Common myeloid progenitor, CD34-positive (primary cell): ENCODE results near the gene KLHL26.

Experiments
- CTCF ChIA-PET: fragments of 350-600 bp; sonication (Branson Sonifier 250); formaldehyde crosslinking; loops from one replicate; lab custom pipeline; 2021; ENCODE audit warnings: antibody characterized with exemption; lab: Charles Lee
- POLR2A ChIA-PET: fragments of 350-600 bp; sonication (Branson Sonifier 250); formaldehyde crosslinking; loops from one replicate; lab custom pipeline; 2021; ENCODE audit warnings: antibody characterized with exemption; lab: Charles Lee
- DNase-seq, 3 donors: peaks; one replicate each; pipeline versions ENCODE4 v3.0.0 to v3.0.0-alpha.2; 2013
- H3K27ac ChIP-seq, 2 experiments: 1 replicate in 1 of 2; 2 replicates in 1 of 2; pipeline ENCODE4 v1.7.0; 2013; ENCODE audit warnings: inconsistent platforms in 2 of 2, low read length in 2 of 2, mild to moderate bottlenecking in 2 of 2, low read depth in 1 of 2, moderate library complexity in 1 of 2; ENCODE audit not compliant: severe bottlenecking in 2 of 2, insufficient read depth in 1 of 2, poor library complexity in 1 of 2
- H3K27me3 ChIP-seq, 5 experiments: replicated peaks in 2 of 5; 1 replicate in 3 of 5; 2 replicates in 2 of 5; pipeline versions ENCODE4 v1.6.1 to v1.7.0; 2013; ENCODE audit warnings: low read length in 4 of 5, mild to moderate bottlenecking in 2 of 5, moderate library complexity in 2 of 5, inconsistent platforms in 1 of 5; ENCODE audit not compliant: insufficient read depth in 5 of 5, control insufficient read depth in 4 of 5
- H3K36me3 ChIP-seq, 4 experiments: 1 replicate in 2 of 4; 2 replicates in 2 of 4; pipeline versions ENCODE4 v1.6.1 to v1.7.0; 2013; ENCODE audit warnings: low read length in 3 of 4, control low read depth in 1 of 4, mild to moderate bottlenecking in 1 of 4; ENCODE audit not compliant: control insufficient read depth in 4 of 4, insufficient read depth in 4 of 4
- H3K4me1 ChIP-seq, 4 experiments: 1 replicate in 3 of 4; 2 replicates in 1 of 4; pipeline versions ENCODE4 v1.6.1 to v1.7.1; 2013; ENCODE audit warnings: low read length in 3 of 4, mild to moderate bottlenecking in 3 of 4, control low read depth in 1 of 4, inconsistent platforms in 1 of 4, moderate library complexity in 1 of 4; ENCODE audit not compliant: control insufficient read depth in 4 of 4, insufficient read depth in 4 of 4; ENCODE audit errors: control extremely low read depth in 1 of 4
- H3K4me3 ChIP-seq, 7 experiments: 1 replicate in 4 of 7; 2 replicates in 3 of 7; pipeline versions ENCODE4 v1.5.1 to v1.7.0; 2013; ENCODE audit warnings: mild to moderate bottlenecking in 7 of 7, low read length in 6 of 7, moderate library complexity in 6 of 7, inconsistent platforms in 2 of 7, low read depth in 2 of 7, control low read depth in 1 of 7; ENCODE audit not compliant: insufficient read depth in 4 of 7, control insufficient read depth in 1 of 7; ENCODE audit errors: extremely low read depth in 1 of 7
- H3K9me3 ChIP-seq, 5 experiments: 1 replicate in 4 of 5; 2 replicates in 1 of 5; pipeline versions ENCODE4 v1.6.1 to v1.7.1; 2013; ENCODE audit warnings: low read length in 4 of 5, mild to moderate bottlenecking in 2 of 5, inconsistent platforms in 1 of 5, low read depth in 1 of 5, moderate library complexity in 1 of 5; ENCODE audit not compliant: control insufficient read depth in 4 of 5, insufficient read depth in 2 of 5; ENCODE audit errors: control extremely low read depth in 1 of 5
- WGBS: methylation state at CpG from one replicate; pipeline ENCODE4 v1.1.5; 2013; ENCODE audit not compliant: insufficient coverage; 5-methylcytosine and 5-hydroxymethylcytosine counted together

Gene KLHL26

DNA sequence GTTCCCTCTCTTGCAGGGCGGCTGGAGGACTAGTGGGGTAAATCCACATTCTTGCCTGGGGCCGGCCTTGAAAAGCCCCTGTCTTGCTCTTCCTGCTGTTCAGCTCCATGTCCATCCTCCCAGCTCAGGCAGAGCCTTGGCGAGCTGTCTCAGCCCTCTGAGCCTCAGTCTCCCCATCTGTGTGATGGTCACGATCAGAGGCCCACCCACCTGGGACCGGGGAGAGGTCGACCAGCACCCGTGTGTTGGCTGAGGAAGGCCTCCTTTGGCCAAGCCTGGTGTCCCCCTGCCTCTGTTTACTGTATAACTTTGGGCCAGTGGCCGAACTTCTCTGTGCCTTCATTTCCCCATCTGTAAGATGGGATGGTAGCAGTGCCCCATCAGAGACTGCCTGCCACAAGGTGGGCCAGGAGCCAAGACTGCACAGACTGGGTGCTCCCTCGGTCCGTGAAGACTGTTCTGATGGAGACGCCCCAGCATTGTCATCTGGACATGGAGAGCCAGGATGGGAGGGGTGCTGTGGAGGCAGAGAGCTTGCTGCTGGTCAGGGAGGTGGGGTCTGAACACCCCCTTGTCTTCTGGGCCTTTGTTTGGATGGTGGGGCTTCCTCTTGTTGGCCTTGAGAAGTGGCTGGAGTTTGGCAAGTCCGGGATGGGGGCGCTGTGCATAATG lies 18.5 kb downstream of the KLHL26 start:
- CTCF ChIA-PET, result interaction anchor here (1.0 kb wide), 1 partner anchor 21 kb away, joined by 5 read pairs; no protein-coding TSS in a partner anchor
- WGBS, result over 99% methylated on average over 13 of the region's 13 CpGs

DNA sequence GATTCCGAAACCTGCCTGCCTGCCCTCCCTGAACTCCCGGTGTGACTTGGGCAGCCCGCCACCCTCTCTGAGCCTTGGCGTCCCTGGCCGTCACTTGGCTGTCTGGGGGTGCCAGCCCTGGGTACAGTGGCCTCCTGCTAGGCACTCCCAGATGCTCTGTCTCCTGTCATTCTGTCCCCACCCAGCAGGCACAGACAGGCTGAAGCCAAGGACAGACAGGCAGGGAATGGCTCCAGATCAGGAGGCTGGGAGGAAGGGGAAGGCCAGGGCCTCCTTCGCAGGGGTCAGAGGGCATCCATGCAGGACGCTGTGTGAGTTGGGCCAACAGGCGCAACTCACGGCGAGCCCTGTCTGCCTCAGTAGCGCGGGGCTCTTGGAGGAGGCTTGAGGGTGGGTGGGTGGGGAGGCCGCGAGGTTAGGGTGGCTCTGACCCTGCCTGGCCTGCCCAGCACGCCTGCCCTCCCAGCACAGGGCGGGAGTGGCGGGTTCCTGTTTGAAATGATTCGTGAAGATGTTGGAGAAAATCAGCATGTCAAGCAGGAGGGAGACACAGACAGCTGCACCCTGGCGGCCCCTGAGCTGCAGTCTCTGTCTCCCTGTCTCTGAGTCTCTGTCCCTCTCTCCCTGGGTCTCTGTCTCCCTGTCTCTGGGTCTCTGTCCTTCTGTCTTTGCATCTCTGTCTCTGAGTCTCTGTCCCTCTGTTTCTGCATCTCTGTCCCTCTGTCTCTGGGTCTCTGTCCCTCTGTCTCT lies 19.7 kb downstream of the KLHL26 start:
- ChIA-PET POLR2A (no interaction called here), CTCF (no interaction called here)
- Histone ChIP-seq H3K4me1 (peaks cover 3 to 25% (median 12%) of the 10 kb centered on the region in 4 experiments), H3K27me3 (no peaks in the 10 kb centered on the region), H3K27ac (no peak overlapping the region), H3K4me3 (no peak overlapping the region), H3K9me3 (no peaks in the 10 kb centered on the region), H3K36me3 (no peaks in the 10 kb centered on the region)
- 82% methylated on average over 10 of the region's 19 CpGs for WGBS
- no peak for DNase-seq

More for the DNA sequence above, 18.5 kb downstream of the KLHL26 start:
- POLR2A ChIA-PET, result no interaction called here
- no peaks in the 10 kb centered on the region for H3K9me3 ChIP-seq
- peaks cover 3 to 28% (median 16%) of the 10 kb centered on the region in 4 experiments for H3K4me1 ChIP-seq
- no peak overlapping the region for H3K4me3 ChIP-seq
- no peak overlapping the region for H3K27ac ChIP-seq
- no peaks in the 10 kb centered on the region for H3K27me3 ChIP-seq
- H3K36me3 ChIP-seq, result peaks cover 0 to 5% (median 0%) of the 10 kb centered on the region in 4 experiments
- no peak for DNase-seq

DNA sequence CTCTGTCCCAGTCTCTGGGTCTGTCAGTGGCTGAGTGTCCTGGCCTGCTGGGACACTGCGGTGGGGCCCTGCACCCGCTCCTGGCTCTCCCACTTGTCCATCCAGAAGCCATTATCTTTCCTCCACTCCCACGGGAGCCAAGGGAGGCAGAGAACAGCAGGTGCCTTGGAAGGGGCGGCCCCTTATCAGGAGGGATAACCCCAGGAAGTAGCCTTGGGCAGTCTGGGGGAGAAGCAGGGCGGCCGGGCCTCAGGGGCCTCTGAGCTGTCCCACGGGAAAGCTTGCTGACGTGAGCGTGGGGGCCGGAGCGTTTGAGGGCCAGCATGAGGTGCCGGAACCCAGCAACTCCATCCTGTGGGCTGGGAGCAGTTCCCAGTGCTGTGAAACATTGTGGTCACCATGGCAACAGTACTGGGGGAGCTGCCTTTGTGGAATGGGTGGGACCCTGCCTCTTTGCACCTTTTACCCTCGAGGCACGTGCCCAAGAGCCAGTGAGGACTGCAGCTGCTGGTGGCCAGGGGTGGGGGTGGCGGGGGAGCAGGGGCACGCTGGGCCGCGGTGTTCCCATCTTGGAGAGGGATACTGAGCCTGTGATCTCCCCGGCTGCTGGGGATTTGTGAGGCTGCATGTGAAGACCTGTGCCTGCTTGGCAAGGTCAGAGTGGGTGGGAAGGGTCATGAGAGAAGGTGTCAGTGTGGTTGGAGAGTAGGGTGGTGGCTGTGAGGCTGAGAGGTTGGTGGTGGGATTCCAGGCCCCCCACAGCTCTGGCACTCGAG lies 20.9 kb downstream of the KLHL26 start:
- H3K4me3 ChIP-seq, result no peak overlapping the region
- H3K27me3 ChIP-seq, result no peaks in the 10 kb centered on the region
- H3K9me3 ChIP-seq, result no peaks in the 10 kb centered on the region
- CTCF ChIA-PET, result no interaction called here
- 89% methylated on average over 16 of the region's 20 CpGs for WGBS
- no peaks in the 10 kb centered on the region for H3K36me3 ChIP-seq
- POLR2A ChIA-PET, result no interaction called here
- DNase-seq, result no peak
- H3K27ac ChIP-seq, result no peak overlapping the region
- H3K4me1 ChIP-seq, result peaks cover 3 to 25% (median 12%) of the 10 kb centered on the region in 4 experiments

DNA sequence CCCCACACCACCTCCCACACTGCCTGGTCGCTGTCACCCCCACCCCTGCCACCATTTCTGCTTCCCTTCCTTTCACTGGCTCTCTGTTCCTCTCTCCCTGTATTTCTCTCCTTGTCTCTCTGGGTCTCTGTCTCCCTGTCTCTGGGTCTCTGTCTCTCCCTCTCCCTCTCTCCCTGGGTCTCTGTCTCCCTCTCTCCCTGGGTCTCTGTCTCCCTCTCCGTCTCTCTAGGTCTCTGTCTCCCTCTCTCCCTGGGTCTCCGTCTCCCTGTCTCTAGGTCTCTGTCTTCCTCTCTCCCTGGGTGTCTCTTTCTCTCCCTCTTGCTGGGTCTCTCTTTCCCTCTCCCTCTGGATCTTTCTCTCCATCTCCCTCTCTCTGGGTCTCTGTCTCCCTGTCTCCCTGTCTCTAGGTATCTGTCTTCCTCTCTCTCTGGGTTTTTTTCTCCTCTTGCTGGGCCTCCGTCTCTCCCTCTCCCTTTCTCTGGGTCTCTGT lies 21.6 kb downstream of the KLHL26 start:
- Histone ChIP-seq H3K9me3 (no peaks in the 10 kb centered on the region), H3K27ac (no peak overlapping the region), H3K27me3 (no peaks in the 10 kb centered on the region), H3K36me3 (no peaks in the 10 kb centered on the region), H3K4me3 (no peak overlapping the region), H3K4me1 (peaks cover 3 to 30% (median 14%) of the 10 kb centered on the region in 4 experiments)
- CTCF ChIA-PET, result no interaction called here
- POLR2A ChIA-PET, result no interaction called here
- no peak for DNase-seq
- WGBS, result 97% methylated on average over 4 of the region's 4 CpGs

DNA sequence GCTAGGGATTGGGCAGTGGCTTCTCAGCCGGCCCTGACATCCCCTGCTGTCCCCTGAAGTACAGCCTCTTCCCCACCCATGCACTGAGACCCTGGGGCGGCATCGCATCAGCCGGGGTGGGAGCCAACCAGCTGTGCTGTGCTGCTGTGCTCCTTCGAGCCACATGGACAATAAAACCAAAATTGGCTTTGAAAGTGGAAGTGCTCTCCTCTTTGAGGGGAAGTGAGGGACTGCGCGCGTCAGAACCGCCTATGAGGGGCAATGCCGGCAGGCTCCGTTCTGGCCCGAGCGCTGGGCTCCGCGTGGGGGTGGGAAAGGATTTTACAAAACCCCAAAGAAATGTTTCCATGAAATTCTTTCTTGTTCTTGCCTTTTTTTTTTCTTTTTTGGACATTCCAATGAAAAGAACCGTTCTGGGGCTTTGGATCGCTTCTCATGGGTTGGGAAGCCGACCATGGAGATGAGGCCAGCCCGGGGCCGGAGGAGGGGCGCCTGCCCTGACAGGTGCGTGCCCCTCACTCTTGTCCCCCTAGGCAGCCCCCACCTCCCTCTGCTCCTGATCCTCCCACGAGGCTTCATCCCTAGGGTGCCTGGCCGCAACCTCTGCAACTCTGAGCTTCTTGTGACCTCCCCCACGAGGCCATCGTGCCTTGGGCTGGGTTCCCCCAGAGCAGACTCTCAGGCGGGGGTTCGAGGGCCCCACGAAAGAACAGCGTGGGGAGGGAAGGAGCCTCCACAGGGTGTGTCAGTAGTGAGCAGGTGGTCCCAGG lies 22.6 kb downstream of the KLHL26 start:
- no peaks in the 10 kb centered on the region for H3K36me3 ChIP-seq
- H3K4me1 ChIP-seq, result peaks cover 3 to 40% (median 19%) of the 10 kb centered on the region in 4 experiments
- ChIA-PET CTCF (interaction anchor here (0.7 kb wide), 1 partner anchor 48 kb away, joined by 3 read pairs; no protein-coding TSS in a partner anchor), POLR2A (no interaction called here)
- no peak overlapping the region for H3K27ac ChIP-seq
- 52% methylated on average over 26 of the region's 30 CpGs for WGBS
- H3K4me3 ChIP-seq, result peak overlapping the region in 4 of 7 experiments; percentile 19 to 55 (median 42)
- peak in 2 of 3 donors; percentile 68 to 71 for DNase-seq
- no peaks in the 10 kb centered on the region for H3K9me3 ChIP-seq
- no peaks in the 10 kb centered on the region for H3K27me3 ChIP-seq

DNA sequence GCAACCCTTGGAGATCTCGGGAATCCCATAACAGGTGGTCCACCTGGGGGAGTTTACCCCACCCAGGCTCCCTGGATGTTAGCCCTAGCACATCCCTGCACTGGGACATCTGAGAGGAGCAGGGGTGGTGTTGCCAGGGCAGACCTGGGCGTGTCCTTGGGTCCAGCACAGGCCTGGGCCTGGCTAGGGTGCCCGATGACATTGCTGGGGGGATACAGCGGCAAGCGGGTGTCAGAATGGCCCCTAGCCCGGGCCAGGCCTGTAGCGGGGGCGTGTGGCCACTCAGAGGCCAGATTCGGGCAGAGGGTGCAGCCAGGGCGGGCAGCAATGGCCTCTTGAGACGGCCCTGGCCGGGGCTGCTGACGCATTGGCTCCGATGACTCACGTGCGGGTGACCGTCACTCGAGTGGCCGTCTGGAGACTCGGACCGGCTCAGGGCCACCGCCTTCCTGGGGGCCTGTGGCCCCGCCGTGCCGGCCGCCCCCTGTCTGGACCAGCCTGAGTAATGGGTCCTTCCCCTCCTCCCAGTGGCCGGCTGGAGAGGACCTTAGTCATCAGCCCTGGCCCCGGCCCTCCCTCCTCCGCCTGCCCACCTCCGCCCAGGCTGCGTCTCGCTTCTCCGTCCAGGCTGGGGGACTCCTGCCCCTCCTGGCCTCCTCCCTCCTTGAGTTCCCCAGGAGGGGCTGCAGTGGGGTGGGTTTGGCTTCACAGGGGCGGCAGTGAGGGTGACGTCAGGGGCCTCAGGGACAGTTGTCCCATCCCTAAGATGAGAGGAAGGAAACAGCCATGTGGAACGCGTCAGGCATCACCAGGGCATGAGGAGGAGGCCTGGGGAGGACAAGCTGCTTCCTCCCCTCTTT lies 23.5 kb downstream of the KLHL26 start:
- POLR2A ChIA-PET, result no interaction called here
- H3K9me3 ChIP-seq, result no peaks in the 10 kb centered on the region
- no peak overlapping the region for H3K4me3 ChIP-seq
- peaks cover 3 to 40% (median 19%) of the 10 kb centered on the region in 4 experiments for H3K4me1 ChIP-seq
- no peaks in the 10 kb centered on the region for H3K27me3 ChIP-seq
- H3K27ac ChIP-seq, result no peak overlapping the region
- H3K36me3 ChIP-seq, result peaks cover 0 to 1% (median under 1%) of the 10 kb centered on the region in 4 experiments
- CTCF ChIA-PET, result interaction anchor here (0.7 to 1.3 kb wide), 3 partner anchors 16 to 56 kb away, joined by 3 to 4 read pairs (median 3); no protein-coding TSS in a partner anchor
- no peak for DNase-seq
- WGBS, result 98% methylated on average over 33 of the region's 37 CpGs
